Stimulated activated CD8-positive, alpha-beta memory T cell treated with anti-CD3 and anti-CD28 coated beads, Interleukin-4, amount 100 ng/mL, for 48 hours (primary cell): ENCODE measurements around the gene PI4KA.
"Not testable (repeated sequence)": the region's sequence is repeated elsewhere in the genome, so short reads cannot be mapped to it uniquely, and the experiment has no call there.

ENCODE experiments used
- DNase-seq: peaks from one replicate; pipeline ENCODE4 v3.0.0-alpha.2; 2020

Gene PI4KA

DNA sequence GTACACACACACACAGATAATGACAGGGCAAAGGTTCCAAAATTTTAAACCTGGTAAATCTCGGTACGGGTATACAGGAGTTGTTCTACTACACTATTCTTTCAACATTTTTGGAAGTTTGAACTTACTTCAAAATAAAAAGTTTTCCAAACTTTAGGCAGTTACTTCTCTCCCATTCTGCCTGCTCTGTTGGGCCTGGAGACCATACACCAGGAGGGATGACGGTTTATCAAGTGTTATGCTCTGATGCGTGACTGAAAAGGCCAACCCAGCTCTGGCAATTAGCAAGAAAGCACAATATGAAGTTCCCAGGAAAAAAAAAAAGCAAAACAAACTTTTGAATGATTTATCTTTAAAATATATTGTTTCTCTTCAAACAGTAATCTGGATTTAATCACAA lies 83.7 kb downstream of the PI4KA start:
- no peak for DNase-seq

DNA sequence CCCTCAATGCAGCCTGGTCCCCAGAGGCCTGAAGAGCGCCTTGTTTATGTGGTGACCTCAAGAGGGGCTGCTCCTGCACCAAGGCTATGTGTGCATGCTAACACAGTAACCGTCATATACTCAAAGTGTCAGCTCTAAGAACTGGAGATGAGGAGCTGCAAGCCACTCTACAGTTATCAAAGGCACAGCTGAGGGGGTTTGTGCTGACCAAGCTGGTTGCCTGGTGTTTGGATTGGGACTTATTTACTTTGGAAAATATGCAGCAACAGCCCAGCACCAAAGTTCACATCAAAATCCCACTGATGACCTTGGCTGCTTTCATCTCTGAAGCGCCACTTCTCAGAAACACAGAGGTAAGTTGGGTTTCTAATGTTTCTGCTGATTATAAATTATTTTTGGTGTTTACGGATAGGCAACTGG lies 84.8 kb downstream of the PI4KA start, which contains the start of gene SERPIND1:
Gene SERPIND1 (plus strand): TSS at position 321 of the 420 bp plus-strand sequence. CDS start 5,200 bp downstream, outside the sequence.
- DNase-seq = no peak

- DNase-seq = no peak
Measured at GRCh38 chr22:20771918-20772625, 86.5 kb downstream of the PI4KA start.

- DNase-seq = not testable (repeated sequence)
Measured at GRCh38 chr22:20769496-20769826, 89.2 kb downstream of the PI4KA start.

DNA sequence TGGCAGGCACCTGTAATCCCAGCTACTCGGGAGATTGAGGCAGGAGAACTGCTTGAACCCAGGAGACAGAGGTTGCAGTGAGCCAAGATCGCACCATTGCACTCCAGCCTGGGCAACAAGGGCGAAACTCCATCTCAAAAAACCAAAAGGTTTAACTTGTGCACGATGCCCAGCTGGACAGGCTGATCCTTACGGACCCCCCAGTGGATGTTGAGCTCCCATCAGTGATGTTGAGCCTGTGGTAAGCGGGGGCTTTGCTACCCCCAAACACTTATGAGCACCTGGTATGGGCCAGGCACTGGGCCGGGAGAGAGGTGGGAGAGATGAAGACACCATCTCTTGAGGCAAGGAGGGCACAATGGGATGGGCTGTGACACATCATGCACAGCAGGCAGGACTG lies 92.1 kb downstream of the PI4KA start:
- no peak for DNase-seq

DNA sequence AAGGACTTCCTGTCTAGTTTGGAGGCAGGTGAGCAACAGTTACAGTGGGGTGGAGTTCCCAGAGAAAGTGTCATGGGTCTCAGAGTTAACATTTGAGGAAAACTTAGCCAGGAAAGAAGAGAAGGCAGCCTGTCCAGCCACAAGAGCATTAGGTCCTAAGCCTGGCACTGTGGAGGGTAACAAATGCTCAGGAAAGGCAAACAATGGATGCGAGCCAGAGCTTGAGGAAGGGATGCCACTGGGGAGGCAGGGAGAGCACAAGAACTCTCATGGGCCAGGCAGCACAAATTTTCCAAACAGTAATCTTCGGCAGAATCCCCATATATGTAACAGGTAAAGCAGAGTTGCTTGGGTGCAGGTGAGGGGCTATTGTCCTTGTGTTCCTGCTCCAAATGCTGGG lies 92.7 kb downstream of the PI4KA start:
- DNase-seq = no peak

- no peak for DNase-seq
Measured at GRCh38 chr22:20764729-20765128, 93.9 kb downstream of the PI4KA start.

DNA sequence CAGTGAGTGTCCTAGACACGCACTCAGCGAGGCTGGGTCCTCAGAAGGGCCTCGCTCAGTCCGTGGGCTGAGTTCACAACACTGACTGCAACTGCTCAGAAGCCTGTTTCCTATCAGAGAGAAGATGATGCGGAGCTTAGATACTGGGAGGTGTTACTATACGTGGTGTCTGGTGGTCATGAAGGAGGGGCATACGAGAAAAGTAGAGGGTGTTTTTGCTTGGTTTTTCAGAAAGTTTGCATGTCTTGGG lies 94.2 kb downstream of the PI4KA start:
- DNase-seq = no peak

DNA sequence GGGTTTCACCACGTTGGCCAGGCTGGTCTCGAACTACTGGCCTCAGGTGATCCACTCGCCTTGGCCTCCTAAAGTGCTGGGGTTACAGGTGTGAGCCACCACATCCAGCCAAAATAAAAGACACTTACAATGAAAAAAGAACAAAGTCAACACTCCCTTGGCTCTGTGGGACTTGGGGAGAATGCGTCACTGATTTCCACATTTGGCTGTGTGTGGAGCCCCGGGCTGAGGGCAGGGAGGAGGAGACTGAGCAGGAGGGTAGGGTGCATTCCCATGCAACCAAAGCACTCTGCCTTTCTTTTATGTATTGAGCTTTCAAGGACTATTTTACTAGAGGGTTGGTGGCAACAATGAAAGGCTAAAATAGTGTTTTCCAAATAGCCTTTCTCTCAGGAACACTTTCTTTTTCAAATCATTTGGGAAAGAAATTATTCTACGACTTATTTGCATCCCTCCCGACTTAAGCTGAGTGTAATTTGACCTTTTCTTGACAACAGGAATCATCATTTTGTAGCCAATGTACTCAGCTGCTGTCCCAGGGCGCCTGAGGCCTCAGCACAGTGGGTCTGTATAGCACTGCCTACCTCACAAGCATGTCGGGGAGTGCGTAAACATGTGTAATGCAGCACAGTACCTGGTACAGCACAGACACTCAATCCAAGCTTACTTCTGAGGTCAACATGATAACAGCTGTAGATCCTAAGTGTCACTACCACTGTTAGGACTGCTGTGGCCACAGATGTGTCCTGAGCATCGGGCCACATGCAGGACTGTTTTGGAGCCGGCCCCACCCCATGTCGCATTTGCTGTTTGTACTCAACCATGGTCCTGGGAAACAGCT lies 94.8 kb downstream of the PI4KA start:
- no peak for DNase-seq

DNA sequence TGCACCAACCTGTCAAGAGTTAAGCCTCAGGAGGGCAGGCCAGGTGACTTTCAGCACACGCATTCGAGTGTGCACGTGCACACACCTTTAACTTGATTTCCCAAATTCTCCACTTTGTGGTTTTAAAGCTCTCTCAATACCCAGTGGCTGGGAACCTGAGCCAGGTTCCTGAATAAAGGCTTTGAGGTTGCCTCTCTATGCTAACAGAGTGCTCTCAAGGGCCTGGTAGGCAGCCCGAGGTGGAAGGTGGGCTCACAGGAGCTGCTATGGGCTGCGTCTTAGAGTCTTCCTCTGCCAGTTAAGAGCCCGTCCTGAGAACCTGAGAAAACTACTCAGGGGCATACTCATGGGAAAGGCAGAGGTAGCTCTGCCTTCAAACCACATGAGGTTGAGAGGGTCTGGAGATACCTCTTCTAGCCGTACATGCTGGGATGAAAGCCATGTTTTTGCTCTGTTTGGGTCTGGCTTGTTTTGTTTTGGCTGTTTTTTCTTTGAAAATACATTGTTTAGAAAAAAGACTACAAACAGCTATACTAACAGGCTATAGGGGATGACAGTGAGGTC lies 96.3 kb downstream of the PI4KA start:
- no peak for DNase-seq

- no peak for DNase-seq
Measured at GRCh38 chr22:20761536-20761935, 97.1 kb downstream of the PI4KA start.

DNA sequence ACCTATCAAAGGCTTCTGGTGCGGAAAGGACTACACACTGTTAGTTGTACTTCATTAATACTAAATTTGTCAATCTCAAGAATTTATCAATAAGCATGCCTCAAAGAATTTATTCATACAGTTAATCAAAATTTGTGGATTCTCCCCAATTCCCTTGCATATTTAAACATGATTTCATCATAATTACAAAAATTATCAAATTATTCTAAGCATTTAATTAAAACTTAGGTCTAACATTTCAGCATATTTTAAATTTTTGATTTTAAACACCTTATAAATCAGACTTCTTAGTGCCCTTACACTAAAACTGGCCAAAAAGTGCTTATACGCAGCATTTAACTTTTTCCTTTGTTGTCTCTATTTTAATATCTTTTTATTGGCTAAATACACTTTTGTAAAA lies 98.5 kb downstream of the PI4KA start:
- no peak for DNase-seq

DNA sequence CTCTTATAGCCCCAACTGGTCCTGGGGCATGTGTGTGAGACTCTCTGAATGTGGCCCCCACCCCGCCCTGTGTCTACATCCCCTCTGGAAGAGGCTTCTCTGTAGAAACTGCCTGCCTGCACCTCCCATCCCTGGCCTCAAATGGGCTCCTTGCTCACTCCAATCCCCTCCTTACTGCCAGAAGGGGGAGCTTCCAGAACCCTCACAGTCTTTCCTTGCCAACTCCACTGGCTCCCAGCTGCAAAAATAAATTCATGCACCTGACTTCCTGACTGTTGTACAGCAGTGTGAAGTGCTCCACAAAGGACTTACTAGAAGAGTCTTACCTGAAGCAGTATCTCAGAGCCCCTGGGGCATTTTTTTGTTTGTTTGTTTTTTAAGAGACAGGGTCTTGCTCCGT lies 99.9 kb downstream of the PI4KA start:
- no peak for DNase-seq

DNA sequence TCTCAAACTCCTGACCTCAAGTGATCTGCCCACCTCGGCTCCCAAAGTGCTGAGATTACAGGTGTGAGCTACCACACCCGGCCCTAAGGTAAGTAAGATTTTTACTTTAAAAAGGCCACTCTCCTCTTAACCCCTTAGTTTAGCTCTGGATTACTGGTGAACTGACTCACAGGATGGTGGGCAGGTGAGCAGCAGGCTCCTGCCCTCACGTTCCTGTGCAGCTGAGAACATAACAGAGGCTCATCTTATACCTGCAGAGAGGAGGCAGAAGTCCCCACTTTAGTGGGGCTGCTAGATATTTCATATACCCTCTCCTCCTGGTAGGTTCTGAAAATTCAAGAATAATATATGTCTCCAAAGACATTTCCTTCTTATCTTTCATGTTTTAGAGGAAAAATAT lies 101.8 kb downstream of the PI4KA start:
- DNase-seq = no peak

- DNase-seq = no peak
Measured at GRCh38 chr22:20752873-20753272, 105.7 kb downstream of the PI4KA start.

DNA sequence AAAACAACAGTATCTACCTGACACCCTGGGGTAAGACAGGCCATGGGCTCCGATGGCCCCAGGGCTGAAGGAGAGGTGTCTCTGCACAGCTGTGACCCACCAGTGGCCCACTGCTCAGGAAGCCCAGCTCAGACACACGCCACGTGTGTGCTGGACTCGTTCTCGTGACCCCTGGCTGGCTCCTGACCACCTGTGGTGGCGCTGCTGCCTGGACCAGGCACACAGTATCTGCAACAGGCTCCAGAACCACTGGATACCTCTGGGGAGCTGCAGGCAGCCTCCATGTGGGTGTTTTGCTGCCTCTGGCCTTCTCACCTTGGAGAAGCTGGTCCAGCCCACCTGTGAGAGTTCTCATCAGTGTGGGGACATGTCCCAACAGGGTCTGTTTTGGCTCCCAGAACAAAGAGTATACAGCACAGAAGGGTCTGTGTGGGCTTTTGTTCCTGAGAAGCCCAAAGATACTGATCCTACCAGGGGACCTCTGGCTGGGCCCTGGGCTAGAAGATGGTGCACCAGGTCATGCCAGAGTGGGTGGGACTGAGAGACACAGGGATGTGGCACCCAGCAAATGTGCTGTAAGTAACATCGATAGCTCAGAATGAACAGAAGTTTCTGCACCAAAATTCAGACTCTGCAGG lies 106.4 kb downstream of the PI4KA start:
- no peak for DNase-seq

GRCh38 chr22:20751185-20751851 lies 107.3 kb downstream of the PI4KA start:
- no peak for DNase-seq

- DNase-seq = peak; percentile 61
Measured at GRCh38 chr22:20750461-20751184, 108.0 kb downstream of the PI4KA start.

GRCh38 chr22:20749453-20749852 lies 109.2 kb downstream of the PI4KA start:
- no peak for DNase-seq

- no peak for DNase-seq
Measured at GRCh38 chr22:20748731-20749428, 109.7 kb downstream of the PI4KA start.

DNA sequence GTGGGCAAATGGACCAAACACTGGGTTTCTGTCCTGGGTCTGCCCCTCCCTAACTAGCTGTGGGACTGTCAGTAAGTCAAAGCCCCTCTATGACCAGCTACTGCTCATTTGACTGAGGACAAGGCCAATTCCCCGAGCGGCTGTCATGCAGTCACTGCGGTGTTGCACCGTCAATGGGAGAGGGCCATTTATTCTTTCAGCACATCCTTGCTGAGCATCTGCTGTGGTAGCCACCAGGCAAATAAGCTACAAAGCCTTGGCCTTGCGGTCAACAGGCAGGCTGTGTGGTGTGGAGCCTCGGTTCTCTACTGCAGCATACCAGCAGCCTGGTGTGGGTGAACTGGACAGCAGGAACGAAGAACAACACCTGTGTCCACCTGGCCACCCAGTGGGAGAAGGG lies 110.5 kb downstream of the PI4KA start:
- DNase-seq = no peak

GRCh38 chr22:20747223-20747622 lies 111.4 kb downstream of the PI4KA start:
- no peak for DNase-seq
